GM13976 (cell line): ENCODE data around the gene PLEKHH2.
"Not testable (repeated sequence)": the region's sequence is repeated elsewhere in the genome, so short reads cannot be mapped to it uniquely, and the experiment has no call there.

Source experiments
- DNase-seq: peaks from one replicate; pipeline ENCODE4 v3.0.0; 2012; ENCODE audit warnings: low spot score
- in situ Hi-C: fragments of 300-500 bp; cut with MboI; formaldehyde crosslinking; loops from one replicate; pipeline ENCODE4 v1.12.0; 2022; ENCODE audit warnings: low sequenced_read_pairs, mixed read lengths, inconsistent platforms; ENCODE audit not compliant: unreplicated experiment
- TF ChIP-seq, protein P1 (sequence below): IDR thresholded peaks from 2 replicates; pipeline ENCODE4 v1.5.1; 2012; ENCODE audit warnings: borderline replicate concordance, mild to moderate bottlenecking; ENCODE audit not compliant: insufficient read depth; ENCODE audit errors: extremely low read depth, missing control alignments, control extremely low read depth

PLEKHH2 gene

GRCh38 chr2:43637030-43637803 is at the start of gene PLEKHH2:
TSS of gene PLEKHH2 (plus strand) at chr2:43637260. CDS start at chr2:43644674, 7,414 bp downstream.
- DNase-seq: peak; percentile 95
- TF ChIP-seq, protein P1, sequence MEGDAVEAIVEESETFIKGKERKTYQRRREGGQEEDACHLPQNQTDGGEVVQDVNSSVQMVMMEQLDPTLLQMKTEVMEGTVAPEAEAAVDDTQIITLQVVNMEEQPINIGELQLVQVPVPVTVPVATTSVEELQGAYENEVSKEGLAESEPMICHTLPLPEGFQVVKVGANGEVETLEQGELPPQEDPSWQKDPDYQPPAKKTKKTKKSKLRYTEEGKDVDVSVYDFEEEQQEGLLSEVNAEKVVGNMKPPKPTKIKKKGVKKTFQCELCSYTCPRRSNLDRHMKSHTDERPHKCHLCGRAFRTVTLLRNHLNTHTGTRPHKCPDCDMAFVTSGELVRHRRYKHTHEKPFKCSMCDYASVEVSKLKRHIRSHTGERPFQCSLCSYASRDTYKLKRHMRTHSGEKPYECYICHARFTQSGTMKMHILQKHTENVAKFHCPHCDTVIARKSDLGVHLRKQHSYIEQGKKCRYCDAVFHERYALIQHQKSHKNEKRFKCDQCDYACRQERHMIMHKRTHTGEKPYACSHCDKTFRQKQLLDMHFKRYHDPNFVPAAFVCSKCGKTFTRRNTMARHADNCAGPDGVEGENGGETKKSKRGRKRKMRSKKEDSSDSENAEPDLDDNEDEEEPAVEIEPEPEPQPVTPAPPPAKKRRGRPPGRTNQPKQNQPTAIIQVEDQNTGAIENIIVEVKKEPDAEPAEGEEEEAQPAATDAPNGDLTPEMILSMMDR: no peak
- in situ Hi-C loops: no loop called here

GRCh38 chr2:43592443-43592842 is 44.6 kb upstream of the PLEKHH2 start:
- in situ Hi-C loops: no loop called here
- TF ChIP-seq, protein P1: no peak
- DNase-seq: no peak

DNA sequence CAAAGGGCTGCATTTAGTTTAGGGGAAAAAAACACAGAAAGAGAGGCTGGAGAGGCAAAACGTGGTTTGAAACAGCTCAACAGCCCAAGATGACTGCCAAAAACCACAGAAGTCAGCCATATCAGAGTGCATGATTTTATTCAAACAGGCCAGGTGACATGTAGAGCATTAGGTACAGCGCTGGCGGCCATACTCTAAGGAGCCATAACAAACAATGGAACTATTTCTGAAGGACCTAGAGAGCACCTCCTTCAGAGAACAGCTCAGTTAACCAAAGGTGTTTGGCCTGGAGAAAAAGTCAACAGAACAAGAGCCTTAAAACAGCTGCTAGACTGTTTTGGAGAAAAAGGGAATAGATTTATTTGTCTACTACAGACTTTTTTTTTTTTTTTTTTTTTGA is 43.8 kb upstream of the PLEKHH2 start:
- in situ Hi-C loops: no loop called here
- no peak for DNase-seq

GRCh38 chr2:43594875-43595274 is 42.2 kb upstream of the PLEKHH2 start:
- TF ChIP-seq, protein P1: no peak
- DNase-seq: no peak
- in situ Hi-C loops: no loop called here

More for the DNA sequence above, 43.8 kb upstream of the PLEKHH2 start:
- TF ChIP-seq, protein P1: no peak

- DNase-seq: peak; percentile 97
- TF ChIP-seq, protein P1: no peak
- in situ Hi-C loops: no loop called here
Measured at GRCh38 chr2:43595603-43596412, 41.3 kb upstream of the PLEKHH2 start, which contains the start of gene THADA. TSS of gene THADA (minus strand) at chr2:43596038. CDS start at chr2:43592392, 3,646 bp downstream.

DNA sequence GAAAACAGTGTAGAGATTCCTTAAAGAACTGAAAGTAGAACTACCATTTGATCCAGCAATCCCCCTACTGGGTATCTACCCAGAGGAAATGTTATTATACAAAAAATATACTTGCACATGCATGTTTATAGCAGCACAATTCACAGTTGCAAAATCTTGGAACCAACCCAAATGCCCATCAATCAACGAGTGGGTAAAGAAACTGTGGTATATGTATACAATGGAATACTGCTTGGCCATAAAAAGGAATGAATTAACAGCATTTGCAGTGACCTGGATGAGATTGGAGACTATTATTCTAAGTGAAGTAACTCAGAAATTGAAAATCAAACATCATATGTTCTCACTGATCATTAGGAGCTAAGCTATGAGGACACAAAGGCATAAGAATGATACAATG is 36.5 kb upstream of the PLEKHH2 start:
- DNase-seq, in situ Hi-C loops: not testable (repeated sequence)

DNA sequence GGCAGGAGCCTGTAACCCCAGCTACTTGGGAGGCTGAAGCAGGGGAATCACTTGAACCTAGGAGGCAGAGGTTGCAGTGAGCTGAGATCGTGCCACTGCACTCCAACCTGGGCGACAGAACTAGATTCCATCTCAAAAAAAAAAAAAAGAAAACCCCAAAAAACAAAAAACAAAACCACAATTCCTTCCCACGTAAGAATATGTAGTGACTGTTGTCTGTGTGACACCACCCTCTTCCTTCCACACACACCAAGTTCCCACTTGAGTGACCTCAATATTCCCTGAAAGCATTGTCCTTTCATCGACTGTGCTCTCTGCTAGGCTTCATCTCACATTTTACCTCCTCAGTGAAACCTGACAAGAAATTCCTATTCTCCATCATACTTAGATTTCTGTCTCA is 32.4 kb upstream of the PLEKHH2 start:
- in situ Hi-C loops: no loop called here
- TF ChIP-seq, protein P1: no peak
- DNase-seq: no peak
